Ectodermal cell (in vitro differentiated cells): ENCODE measurements around the gene ZC3H14.

Experiments used
- H3K27ac ChIP-seq: 2 replicates; pipeline ENCODE4 v1.7.0; 2013; ENCODE audit warnings: mild to moderate bottlenecking, low read depth, low read length; ENCODE audit not compliant: insufficient read depth, poor library complexity, severe bottlenecking
- H3K27me3 ChIP-seq: 2 replicates; pipeline ENCODE4 v1.7.0; 2013; ENCODE audit warnings: mild to moderate bottlenecking, low read length; ENCODE audit not compliant: insufficient read depth, control insufficient read depth, poor library complexity, severe bottlenecking
- H3K36me3 ChIP-seq: one replicate; pipeline ENCODE4 v1.7.0; 2013; ENCODE audit warnings: low read length; ENCODE audit not compliant: control insufficient read depth, insufficient read depth
- H3K4me1 ChIP-seq: one replicate; pipeline ENCODE4 v1.7.0; 2013; ENCODE audit warnings: low read length; ENCODE audit not compliant: control insufficient read depth, insufficient read depth
- H3K4me3 ChIP-seq: 2 replicates; pipeline ENCODE4 v1.7.0; 2013; ENCODE audit warnings: low read depth, low read length, control low read depth; ENCODE audit not compliant: insufficient read depth
- H3K9me3 ChIP-seq: 2 replicates; pipeline ENCODE4 v1.7.0; 2013; ENCODE audit warnings: mild to moderate bottlenecking, low read length, moderate library complexity; ENCODE audit not compliant: control insufficient read depth
- WGBS, 2 experiments: methylation state at CpG; one replicate each; pipeline ENCODE4 v1.1.7; 2013; ENCODE audit warnings: missing lambda C conversion rate in 2 of 2; 5-methylcytosine and 5-hydroxymethylcytosine counted together

The ZC3H14 gene

GRCh38 chr14:88599761-88600439 is 37.1 kb downstream of the ZC3H14 start:
- WGBS, 2 experiments, result 95 to 97% methylated on average over 10 of the region's 10 CpGs
- peaks cover 60% of the 10 kb centered on the region for H3K36me3 ChIP-seq
- H3K27me3 ChIP-seq, result no peaks in the 10 kb centered on the region
- no peak overlapping the region for H3K4me3 ChIP-seq
- H3K27ac ChIP-seq, result no peak overlapping the region
- H3K4me1 ChIP-seq, result no peaks in the 10 kb centered on the region
- no peaks in the 10 kb centered on the region for H3K9me3 ChIP-seq

GRCh38 chr14:88604212-88604611 is 41.4 kb downstream of the ZC3H14 start:
- Histone ChIP-seq H3K36me3 (peaks cover 60% of the 10 kb centered on the region), H3K4me1 (no peaks in the 10 kb centered on the region), H3K9me3 (no peaks in the 10 kb centered on the region), H3K27ac (no peak overlapping the region), H3K4me3 (no peak overlapping the region), H3K27me3 (no peaks in the 10 kb centered on the region)

- 93 to 95% methylated on average over 2 of the region's 2 CpGs for WGBS, 2 experiments
- Histone ChIP-seq H3K9me3 (no peaks in the 10 kb centered on the region), H3K4me3 (no peak overlapping the region), H3K4me1 (no peaks in the 10 kb centered on the region), H3K27me3 (no peaks in the 10 kb centered on the region), H3K36me3 (peaks cover 60% of the 10 kb centered on the region), H3K27ac (no peak overlapping the region)
Measured at GRCh38 chr14:88605594-88605993, 42.8 kb downstream of the ZC3H14 start.

GRCh38 chr14:88607829-88608228 is 45.0 kb downstream of the ZC3H14 start:
- Histone ChIP-seq H3K9me3 (no peaks in the 10 kb centered on the region), H3K27me3 (no peaks in the 10 kb centered on the region), H3K27ac (no peak overlapping the region), H3K4me1 (no peaks in the 10 kb centered on the region), H3K4me3 (no peak overlapping the region), H3K36me3 (peaks cover 57% of the 10 kb centered on the region)

GRCh38 chr14:88611878-88612277 is 49.0 kb downstream of the ZC3H14 start:
- Histone ChIP-seq H3K4me3 (no peak overlapping the region), H3K9me3 (no peaks in the 10 kb centered on the region), H3K36me3 (peaks cover 47% of the 10 kb centered on the region), H3K27ac (no peak overlapping the region), H3K4me1 (no peaks in the 10 kb centered on the region), H3K27me3 (no peaks in the 10 kb centered on the region)
- WGBS, 2 experiments, result 100% methylated on average over 1 of the region's 1 CpG; no CpG with 5 or more reads in 1 of the 2 experiments

GRCh38 chr14:88612981-88613380 is 50.1 kb downstream of the ZC3H14 start:
- 91 to 92% methylated on average over 4 of the region's 4 CpGs for WGBS, 2 experiments
- H3K27ac ChIP-seq, result no peak overlapping the region
- peaks cover 37% of the 10 kb centered on the region for H3K36me3 ChIP-seq
- no peaks in the 10 kb centered on the region for H3K27me3 ChIP-seq
- H3K9me3 ChIP-seq, result no peaks in the 10 kb centered on the region
- H3K4me1 ChIP-seq, result no peaks in the 10 kb centered on the region
- H3K4me3 ChIP-seq, result no peak overlapping the region

GRCh38 chr14:88613552-88614010 is 50.7 kb downstream of the ZC3H14 start:
- Histone ChIP-seq H3K4me1 (no peaks in the 10 kb centered on the region), H3K27ac (no peak overlapping the region), H3K4me3 (no peak overlapping the region), H3K27me3 (no peaks in the 10 kb centered on the region), H3K9me3 (no peaks in the 10 kb centered on the region), H3K36me3 (peaks cover 31% of the 10 kb centered on the region)
- WGBS, 2 experiments, result 93 to 96% methylated on average over 5 of the region's 5 CpGs

- 90% methylated on average over 3 of the region's 3 CpGs; no CpG with 5 or more reads in 1 of the 2 experiments for WGBS, 2 experiments
- no peaks in the 10 kb centered on the region for H3K4me1 ChIP-seq
- no peaks in the 10 kb centered on the region for H3K9me3 ChIP-seq
- H3K27me3 ChIP-seq, result no peaks in the 10 kb centered on the region
- no peak overlapping the region for H3K4me3 ChIP-seq
- H3K36me3 ChIP-seq, result peaks cover 23% of the 10 kb centered on the region
- H3K27ac ChIP-seq, result no peak overlapping the region
Measured at GRCh38 chr14:88614218-88614907, 51.5 kb downstream of the ZC3H14 start.

GRCh38 chr14:88616697-88617096 is 53.9 kb downstream of the ZC3H14 start:
- no peak overlapping the region for H3K27ac ChIP-seq
- H3K27me3 ChIP-seq, result no peaks in the 10 kb centered on the region
- H3K4me3 ChIP-seq, result no peak overlapping the region
- no peaks in the 10 kb centered on the region for H3K9me3 ChIP-seq
- peaks cover 4% of the 10 kb centered on the region for H3K36me3 ChIP-seq
- no peaks in the 10 kb centered on the region for H3K4me1 ChIP-seq
- WGBS, 2 experiments, result no CpG with 5 or more reads among the region's 1 CpG

GRCh38 chr14:88617479-88617878 is 54.6 kb downstream of the ZC3H14 start:
- H3K27ac ChIP-seq, result no peak overlapping the region
- no peak overlapping the region for H3K4me3 ChIP-seq
- H3K9me3 ChIP-seq, result no peaks in the 10 kb centered on the region
- no peaks in the 10 kb centered on the region for H3K27me3 ChIP-seq
- H3K36me3 ChIP-seq, result peaks cover 3% of the 10 kb centered on the region
- H3K4me1 ChIP-seq, result no peaks in the 10 kb centered on the region
- 97 to 98% methylated on average over 1 of the region's 1 CpG for WGBS, 2 experiments
